NCI-H446 treated with DMSO at 0.1 percent for 48 hours (cell line): Measurements from ENCODE around the gene LRGUK.

Experiments
- DNase-seq: peaks from one replicate; lab custom pipeline; 2025; lab: John Stamatoyannopoulos, UW

LRGUK gene

DNA sequence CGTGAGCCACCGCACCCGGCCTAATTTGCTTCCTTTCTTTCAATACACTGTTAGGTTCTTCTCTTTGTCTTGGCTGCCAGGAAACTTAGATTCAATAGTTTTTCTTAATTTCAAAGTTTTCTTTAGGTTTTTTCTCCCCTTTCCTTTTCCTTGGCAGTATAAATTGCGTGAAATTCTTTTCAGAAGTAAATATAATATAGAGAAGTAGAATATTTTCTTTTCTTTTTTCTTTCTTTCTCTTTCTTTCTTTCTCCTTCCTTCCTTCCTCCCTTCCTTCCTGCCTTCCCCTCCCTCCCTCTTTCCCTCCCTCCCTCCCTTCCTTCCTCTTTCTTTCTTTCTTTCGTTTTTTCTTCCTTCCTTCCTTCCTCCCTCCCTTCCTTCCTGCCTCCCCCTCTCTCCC is 1.7 kb downstream of the LRGUK start:
- no peak for DNase-seq

DNA sequence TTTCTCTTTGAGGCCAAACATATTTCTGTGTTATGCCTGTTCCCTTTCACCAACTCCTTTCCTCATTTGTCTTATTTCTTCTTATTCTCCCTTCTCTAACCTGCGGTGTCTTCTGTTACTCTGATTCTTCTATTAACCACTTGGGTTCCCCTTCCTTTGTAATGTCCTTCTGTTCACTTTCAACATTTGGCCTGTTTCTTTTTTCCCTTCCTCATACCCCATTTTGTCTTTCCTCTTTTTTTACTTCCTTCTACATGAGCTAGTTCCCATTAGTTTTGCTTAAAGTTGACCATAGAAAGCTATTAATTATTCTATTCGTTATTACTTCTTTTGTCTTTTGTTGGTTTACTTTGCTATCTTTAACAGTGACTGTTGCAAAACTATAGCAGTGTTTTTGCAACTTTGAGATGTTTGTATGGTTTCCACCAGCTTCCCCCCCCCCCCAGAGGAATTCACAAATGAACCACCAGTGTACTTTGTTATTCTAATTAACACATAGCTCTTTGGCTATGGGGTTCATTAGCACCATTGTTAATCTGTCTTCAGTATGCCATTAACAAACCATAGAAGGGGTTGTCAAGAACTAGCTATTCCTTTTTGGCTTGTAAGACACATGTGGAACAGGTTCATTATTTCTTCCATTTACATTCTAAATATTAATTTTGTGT is 2.9 kb downstream of the LRGUK start:
- DNase-seq = no peak

DNA sequence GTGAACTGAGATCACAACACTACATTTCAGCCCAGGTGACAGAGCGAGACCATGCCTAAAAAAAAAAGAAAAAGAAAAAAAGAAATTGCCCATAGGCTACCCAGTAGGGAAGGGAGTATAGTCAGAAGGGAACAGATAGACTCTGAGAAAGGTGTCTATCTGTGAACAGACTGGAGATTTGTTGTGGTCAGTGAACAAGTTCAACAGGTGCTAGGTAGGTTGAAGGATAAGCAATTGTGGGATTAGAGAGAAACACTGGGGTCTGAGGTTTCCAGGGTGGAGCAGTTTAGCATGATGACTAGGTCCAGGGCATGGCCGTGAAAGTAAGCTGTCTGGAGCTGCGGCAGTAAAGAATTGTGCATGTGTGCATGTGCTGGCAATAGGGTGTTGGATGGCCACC is 6.9 kb downstream of the LRGUK start:
- no peak for DNase-seq

DNA sequence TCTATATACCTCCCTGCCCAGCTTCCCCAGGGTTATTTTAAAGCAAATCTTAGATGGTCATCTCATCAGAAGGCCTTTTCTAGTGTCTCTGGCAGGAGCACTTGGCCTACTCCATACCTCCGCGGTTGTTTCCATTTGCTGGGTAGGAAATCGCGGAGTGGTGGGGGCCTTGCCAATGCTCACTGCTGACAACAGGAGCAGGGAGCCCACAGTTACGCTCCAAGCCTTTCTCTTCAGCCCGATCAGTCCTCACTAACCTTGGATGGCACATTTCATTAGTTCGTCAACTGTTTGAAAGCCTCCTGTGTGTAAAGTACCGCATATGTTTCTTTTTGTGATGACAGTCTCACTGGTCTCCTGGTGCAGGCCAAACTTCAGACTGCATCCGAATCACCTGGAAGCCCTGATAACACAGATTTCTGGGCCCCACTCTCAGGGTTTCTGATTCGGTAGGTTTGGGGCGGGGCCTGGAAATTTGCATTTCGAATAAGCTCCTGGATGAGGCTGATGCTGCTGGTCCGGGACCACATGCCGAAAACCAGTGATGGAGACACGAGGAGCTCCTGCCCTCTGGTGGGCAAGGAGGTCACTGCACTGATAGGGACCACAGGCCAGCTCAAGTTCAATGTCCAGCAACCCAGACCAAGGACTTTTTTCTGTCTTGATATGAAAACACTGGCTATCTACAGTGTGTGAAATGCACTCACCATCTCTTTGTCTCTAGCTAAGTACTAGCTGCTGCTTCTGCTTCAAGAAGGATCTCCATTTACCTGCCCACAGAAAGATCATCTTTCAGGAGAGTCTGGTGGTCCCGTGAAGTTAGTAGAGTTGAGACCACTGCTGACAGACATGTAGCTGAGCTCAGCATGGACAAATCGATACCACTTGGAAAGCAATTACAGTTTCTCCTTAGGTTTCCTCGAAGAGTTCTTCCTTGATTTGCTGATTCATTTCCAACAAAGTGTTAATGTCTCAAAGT is 14.0 kb downstream of the LRGUK start:
- DNase-seq = no peak

DNA sequence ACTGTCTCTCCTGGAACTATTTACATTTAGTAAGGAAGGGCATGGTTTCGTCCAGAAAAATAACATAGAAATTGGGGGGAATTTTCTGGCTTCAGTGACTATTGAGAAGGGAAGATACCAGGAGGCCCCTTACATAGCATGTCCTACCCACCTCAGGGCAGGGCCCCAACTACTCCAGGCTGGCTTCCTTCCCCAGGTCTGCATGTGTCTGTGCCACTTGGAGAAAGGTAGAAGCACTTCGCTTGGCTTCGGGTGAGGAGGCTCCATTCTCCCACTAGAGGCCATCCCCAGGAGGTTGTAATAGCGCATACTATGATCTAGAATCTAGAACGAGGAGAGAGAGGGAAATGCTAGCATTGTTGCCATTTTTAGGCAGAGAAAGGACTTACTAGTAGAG is 14.7 kb downstream of the LRGUK start:
- DNase-seq = no peak

DNA sequence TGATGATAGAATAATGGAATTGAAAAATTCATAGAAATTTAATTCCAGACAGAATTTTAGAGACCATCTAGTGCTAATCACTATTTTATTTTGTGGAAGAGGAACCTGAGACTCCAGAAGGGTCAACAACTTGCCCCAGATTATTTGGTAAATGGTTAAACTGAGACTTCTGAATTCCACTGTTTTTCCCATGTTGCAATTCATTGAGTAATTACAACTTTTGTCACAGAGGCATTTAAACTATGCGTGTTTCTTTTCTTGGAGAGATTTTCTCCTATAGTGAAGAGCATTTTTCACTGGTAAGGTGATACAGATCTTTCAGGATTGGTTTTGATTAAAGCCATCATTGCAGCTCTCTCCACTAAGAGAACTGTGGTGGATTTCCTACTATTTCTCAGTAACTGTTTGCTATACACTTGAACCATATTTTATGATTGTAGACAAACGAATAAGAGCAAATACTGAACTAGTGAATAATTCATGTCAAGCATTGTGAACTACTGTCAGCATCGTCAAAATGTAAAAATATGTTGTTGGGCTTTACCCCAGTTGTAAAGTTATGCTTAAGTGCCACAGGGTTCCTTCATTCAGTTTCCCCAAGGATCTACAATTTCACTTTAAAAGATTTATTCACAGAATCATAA is 26.5 kb downstream of the LRGUK start:
- DNase-seq = no peak

DNA sequence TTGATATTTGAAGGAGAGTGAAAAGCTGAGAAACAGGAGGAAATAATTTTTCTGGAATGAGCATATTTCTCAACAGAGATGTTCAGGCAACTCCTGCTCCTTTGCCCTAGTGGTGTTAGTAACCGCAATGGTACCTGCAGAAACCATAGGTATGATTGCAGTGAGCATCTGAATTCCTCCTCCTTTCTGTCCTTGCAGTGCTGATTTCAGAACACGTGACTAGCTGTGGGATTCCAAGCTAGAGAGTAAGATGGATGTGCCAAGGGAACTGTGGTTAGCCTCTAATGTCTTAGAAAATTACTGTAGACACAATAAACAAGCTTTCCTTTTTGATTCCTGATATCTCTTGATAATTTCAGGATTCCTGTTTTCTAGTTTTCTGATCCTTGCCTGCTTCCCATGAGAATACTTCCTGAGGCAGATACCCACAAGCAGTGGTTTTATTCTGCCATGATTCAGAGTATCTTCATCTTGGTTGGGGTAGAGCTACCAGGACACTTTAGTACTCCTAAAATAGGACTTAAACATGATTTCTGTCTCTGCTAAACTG is 27.5 kb downstream of the LRGUK start:
- DNase-seq = no peak

DNA sequence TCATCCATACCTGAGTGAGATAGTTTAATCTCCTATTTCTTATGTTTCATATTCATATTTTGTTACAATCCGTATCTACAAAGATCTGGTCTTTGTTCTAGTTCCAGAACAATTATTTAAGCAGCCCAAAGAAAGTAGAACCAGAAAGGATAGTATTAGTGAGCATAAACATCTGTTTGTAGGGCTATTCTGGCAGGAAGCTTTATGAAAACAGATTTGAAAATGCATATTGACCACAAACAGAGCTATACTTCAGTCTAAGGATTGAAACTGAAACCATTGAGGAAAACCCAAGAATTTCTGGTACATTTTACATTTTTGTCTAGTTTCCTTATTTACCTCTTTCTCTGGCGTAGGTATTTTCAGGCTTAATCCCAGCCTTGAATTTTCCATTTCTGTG is 28.1 kb downstream of the LRGUK start:
- DNase-seq = no peak

DNA sequence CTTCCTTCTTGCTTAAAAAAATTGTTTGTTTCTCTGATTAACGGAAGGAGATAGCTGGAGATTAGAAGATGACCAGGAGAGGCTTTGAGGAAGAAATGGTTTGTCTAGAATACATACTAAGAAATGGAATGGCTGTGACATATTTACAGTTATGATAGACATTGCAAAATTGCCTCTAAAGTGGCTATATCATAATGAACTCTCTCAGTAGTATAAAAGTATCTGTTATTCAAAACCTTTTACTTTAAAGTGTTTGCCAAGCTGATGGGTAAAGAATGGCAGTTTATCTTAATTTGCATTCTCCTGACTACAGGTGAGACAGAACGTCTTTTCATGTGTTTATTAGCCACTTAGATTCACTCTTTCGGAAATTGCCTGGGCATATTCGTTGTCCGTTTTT is 28.7 kb downstream of the LRGUK start:
- no peak for DNase-seq

DNA sequence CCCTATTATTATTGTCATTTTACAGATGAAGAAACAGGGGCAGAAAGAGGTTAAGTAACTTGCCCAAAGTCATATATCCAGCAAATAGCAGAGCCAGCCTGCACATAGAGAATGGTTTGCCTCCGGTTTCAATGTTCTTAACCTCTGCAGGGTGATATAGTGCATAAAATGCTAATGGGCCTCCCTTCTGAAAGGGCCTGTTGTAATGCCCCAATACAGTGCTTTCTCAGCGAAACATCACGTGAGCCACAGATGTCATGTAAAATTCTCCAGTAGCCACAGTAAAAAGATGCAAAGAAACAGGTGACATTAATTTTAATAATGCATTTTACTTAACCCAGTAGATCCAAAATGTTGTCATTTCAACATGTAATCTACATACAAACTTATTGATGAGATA is 38.1 kb downstream of the LRGUK start:
- DNase-seq = no peak

DNA sequence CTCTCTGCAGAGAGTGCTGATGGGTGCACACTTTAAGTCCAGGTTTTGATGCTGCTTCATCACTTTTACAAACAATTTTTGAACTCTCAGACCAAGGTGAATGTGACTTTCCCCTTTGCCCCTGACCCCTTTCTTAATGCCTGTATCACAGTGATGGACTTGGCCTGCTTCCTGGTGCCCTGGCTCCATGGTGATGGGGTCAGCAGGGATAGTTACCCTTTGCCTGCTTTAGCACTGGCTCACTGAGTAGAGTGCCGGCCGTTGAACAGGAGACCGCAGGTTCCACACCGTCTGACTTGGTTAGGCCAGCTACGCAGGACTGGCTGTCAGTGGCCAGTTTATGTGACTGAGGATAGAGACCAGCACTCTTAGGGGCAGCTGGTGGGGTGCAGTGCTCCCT is 40.1 kb downstream of the LRGUK start:
- no peak for DNase-seq

DNA sequence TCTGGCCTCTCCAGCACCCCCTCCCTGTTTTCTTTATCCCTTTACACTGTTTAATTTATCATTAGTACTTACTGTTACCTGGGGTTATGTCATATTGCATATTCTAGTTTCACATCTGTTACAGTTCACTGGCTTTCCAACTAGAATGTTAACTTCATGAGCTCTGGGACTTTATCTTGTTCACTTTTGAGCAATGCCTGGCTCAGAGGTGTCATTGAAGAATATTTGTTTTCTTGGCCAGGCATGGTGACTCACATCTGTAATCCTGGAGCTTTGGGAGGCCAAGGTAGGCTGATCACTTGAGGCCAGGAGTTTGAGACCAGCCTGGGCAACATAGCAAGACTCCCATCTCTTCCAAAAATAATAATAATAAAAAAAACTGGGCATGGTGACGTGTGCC is 40.7 kb downstream of the LRGUK start:
- no peak for DNase-seq

DNA sequence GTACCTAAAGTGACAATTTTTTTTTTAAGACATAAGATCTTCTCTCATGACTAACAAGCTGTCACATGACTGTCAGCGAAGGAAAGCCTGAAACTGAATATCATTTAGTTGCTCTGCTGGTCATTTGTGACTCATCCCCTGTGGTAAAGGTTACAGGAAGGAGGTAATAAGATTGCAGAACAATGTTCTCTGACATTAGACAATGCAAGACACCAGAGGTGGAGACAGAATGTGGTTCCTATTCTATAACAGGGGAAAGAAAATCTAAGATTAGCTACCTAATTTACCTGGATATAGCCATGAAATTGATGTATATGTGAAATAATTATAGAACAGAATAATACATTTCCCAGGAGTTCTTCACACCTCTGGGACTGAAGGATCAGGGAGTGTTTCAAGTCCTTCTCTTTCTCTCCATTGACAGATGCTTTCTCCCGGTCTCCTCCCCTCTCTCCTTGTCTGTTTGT is 47.7 kb downstream of the LRGUK start:
- no peak for DNase-seq

DNA sequence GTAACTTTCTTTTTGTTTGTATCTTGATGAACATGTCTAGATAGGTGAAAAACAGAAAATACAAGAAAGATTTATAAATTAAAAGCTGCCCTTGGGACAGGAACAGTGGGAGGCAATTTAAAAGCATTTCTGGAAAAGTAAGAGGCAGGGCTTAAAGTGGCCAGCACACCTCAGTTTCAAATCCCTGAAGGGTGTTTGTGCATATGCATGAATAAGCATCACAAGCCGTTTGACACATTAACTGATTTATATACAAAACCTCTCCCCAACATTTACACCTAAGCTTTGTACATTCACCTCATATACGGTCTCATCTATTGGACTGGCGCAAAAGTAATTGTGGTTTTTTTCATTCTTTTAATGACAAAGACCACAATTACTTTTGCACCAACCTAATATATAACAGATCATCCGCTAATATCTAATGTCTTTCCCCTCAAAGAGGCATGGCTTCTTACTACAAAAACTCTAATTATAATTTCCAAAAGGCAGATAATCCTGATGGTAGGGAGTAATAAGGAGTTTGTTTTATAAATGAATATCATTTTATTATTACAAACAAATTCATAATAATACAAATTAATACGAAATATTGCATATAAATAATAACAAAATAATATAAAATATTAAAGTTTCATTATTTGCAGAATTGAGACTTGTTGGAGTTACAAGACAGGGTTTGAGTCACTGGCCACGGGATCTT is 48.3 kb downstream of the LRGUK start:
- DNase-seq = no peak

DNA sequence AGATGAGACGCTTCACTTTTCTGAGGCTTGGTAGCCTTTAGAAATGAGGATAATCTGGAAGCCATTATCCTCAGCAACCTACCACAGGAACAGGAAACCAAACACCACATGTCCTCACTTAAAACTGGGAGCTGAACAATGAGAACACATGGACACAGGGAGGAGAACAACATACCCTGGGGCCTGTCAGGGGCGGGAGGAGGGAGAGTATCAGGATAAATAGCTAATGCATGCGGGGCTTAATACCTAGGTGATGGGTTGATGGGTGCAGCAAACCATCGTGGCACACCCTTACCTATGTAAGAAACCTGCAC is 48.9 kb downstream of the LRGUK start:
- DNase-seq = no peak

DNA sequence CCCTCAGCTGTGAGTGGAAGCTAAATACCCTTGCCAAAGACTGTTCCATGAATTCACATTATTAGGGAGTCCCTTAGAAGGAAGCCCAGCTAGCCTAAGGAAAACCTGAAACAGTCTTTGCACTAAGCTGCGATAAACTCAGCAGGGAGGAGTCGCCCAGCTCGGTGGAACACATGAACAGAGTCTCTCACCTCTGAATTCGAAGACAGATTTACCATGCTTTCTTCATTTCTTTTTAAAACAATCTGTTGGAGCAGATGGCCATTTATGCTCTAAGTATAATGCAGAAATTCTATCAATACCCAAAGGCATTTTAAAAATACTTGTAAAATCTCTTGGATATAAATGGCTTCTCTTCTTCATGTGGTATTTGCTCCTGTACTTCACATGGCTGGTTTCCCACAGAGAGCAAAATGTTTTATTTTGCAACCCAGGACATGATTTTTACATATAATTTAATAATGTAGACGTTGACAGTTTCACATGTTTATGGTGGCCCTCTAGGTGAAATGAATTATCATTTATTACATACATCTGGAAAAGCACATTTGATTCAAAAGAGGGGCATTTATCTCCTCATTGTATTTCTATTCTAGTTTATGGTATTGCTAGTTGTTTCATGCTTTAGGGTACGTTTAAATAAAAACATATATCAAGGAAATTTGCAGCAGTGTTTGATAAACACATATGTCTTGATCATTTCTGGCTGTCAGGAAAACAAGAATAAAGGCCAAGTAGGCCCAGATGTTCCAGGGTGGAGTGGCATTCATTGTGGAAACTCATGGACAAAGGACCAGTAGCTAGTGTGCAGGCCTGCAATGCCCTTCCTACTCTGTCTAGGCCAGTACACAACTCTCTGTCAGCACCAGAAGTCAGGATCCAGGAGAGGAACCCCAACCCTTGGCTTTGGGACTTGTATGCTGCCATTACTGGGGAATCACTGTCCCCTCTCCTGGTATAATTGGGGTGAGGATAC is 52.2 kb downstream of the LRGUK start:
- no peak for DNase-seq

DNA sequence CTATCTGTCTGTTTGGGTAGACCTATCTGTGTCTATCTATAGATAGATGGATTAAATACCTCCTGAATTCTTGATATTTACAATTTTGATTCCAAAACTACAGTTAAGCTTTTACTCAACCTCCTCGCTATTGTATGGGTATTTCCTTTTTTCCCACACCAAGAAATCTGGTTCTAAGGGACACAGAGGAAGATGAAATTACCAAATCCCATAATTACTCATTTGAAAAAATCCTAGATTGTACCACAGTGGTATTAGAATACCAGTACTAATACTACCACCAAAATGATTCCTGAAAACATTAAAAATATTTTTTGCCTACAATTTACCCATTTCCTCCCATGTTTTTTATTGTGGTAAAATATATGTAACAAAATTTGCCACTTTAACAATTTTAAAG is 53.2 kb downstream of the LRGUK start:
- DNase-seq = no peak

DNA sequence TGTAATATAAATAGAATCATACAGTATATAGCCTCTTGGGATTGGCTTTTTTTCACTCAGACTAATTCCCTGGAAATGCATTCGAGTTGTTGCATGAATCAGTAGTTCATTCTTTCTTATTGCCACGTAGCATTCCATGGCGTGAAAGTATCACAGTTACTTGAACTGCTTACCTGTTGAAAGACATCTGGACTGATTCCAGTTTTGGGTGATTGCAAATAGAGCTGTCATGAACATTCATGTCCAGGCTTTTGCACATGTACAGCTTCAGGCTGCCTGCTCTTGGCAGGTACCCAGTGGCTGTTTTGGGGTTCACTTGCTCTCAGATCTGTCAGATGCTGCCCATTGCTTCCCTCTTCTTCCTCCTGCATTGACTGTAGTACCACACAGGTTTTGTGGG is 54.9 kb downstream of the LRGUK start:
- DNase-seq = no peak

DNA sequence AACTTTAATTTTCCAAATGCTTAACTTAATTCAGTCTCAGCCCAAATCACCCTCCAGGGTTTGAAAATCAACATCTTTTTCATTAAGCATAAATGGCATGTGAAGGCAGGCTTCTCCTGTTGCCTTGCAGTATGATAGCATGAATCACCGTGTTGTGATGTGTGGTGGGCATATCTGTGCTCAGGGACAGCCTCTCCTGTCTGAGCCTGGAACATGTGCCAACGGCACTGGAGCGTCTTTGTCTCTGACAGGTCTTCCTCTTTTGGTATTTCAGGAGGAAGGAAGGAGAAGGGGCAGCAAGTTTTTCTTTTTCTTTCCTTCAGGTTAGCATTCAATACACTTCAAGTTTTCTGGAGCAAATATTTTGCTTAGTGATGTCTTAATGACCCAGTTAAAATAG is 57.6 kb downstream of the LRGUK start:
- DNase-seq = no peak

DNA sequence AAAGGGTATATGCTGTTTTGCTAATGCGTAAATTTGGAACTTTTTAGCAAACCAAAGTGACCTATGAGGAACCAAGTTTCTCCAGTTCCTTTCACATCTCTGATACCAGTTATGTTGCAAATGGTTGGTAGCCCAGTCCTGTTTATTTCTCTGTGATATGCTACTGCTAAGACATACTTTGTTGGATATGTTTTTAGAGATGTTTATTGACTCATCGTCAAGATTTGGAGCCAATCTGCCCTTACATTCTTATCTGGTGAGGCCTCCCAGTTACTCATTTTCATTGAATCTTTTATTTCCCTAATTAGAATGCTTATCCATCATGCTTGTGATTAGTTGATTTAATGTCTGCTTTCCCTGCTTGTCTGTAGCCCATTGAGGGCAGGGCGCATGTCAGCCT is 58.9 kb downstream of the LRGUK start:
- no peak for DNase-seq

DNA sequence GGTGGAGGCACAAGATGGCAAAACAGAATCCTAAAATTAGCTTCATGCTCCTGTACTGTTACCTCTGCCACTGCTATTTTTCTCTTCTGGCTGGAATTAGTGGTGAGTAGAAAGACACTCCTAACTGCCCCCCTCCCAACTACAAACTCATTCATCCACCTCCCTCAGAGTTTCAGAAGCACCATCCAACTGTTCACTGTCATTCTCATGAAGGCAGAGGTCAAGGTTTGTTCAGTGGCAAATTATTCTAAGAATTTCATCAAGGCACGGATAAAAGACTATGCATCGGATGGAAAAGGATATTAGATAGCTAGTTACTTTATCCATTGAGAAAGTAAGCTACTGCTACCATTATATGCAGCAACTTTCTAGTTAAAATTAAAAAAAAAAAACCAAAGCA is 59.7 kb downstream of the LRGUK start:
- DNase-seq = no peak
